HepG2 (cell line): Measurements from ENCODE around the gene POLR2J. TPM values are rescaled to one million over a fixed set of nuclear protein-coding genes. Genes with fewer than 3 reads are reported as not detected.
A peak's percentile ranks its signal among the peaks of the same experiment; 100 is the strongest.

Source experiments
- CREB3 ChIP-seq: sonication (generic); formaldehyde crosslinking; IDR thresholded peaks from 2 replicates; pipeline ENCODE4 v1.5.0; 2020; ENCODE audit warnings: missing genetic modification reagents
- CTCF ChIP-seq: sonication (generic); formaldehyde crosslinking; IDR thresholded peaks from 2 replicates; pipeline ENCODE4 v1.5.0; 2020; ENCODE audit warnings: mild to moderate bottlenecking, missing genetic modification reagents, moderate library complexity
- EP300 ChIP-seq, 3 experiments: sonication (generic) in 1 of 3; formaldehyde crosslinking in 1 of 3; IDR thresholded peaks; 2 replicates each; pipeline versions ENCODE4 v1.5.1 to v1.6.1; 2011 to 2020; ENCODE audit warnings: low read depth in 2 of 3, low read length in 2 of 3, borderline replicate concordance in 1 of 3, improper control_type of control experiment in 1 of 3, mild to moderate bottlenecking in 1 of 3, missing genetic modification reagents in 1 of 3, moderate library complexity in 1 of 3
- ETV6 ChIP-seq: sonication (generic); formaldehyde crosslinking; conservative IDR thresholded peaks from 2 replicates; pipeline ENCODE4 v1.4.0; 2020; ENCODE audit warnings: missing genetic modification reagents
- HIVEP1 ChIP-seq: sonication (generic); formaldehyde crosslinking; IDR thresholded peaks from 2 replicates; pipeline ENCODE4 v1.4.0; 2020; ENCODE audit warnings: mild to moderate bottlenecking, missing genetic modification reagents
- HMGXB4 ChIP-seq, 2 experiments: sonication (generic) in 1 of 2; formaldehyde crosslinking in 1 of 2; IDR thresholded peaks; 2 replicates each; pipeline versions ENCODE4 v1.4.0 to v1.6.1; 2018 to 2020; ENCODE audit warnings: missing genetic modification reagents in 2 of 2, borderline replicate concordance in 1 of 2, low read depth in 1 of 2, mild to moderate bottlenecking in 1 of 2, missing biosample characterization in 1 of 2
- PATZ1 ChIP-seq: sonication (generic); formaldehyde crosslinking; IDR thresholded peaks from 2 replicates; pipeline ENCODE4 v1.4.0; 2020; ENCODE audit warnings: missing genetic modification reagents
- WIZ ChIP-seq: sonication (generic); formaldehyde crosslinking; IDR thresholded peaks from 2 replicates; pipeline ENCODE4 v1.5.1; 2020; ENCODE audit warnings: mild to moderate bottlenecking, missing genetic modification reagents
- ZHX1 ChIP-seq: sonication (generic); formaldehyde crosslinking; IDR thresholded peaks from 2 replicates; pipeline ENCODE4 v1.8.1; 2022; ENCODE audit warnings: low read depth, mild to moderate bottlenecking, missing genetic modification reagents
- ZNF142 ChIP-seq: sonication (generic); formaldehyde crosslinking; IDR thresholded peaks from 2 replicates; pipeline ENCODE4 v1.4.0; 2020; ENCODE audit warnings: missing genetic modification reagents
- polyA plus RNA-seq, 8 experiments: library from polyadenylated mRNA; depleted of rRNA in 3 of 8; stranded (reverse) in 7 of 8; unstranded in 1 of 8; fragments of >200 nt; fragmentation: Illumina TruSeq in 4 of 8; extraction: Trizol in 4 of 8; gene quantifications; 2 replicates each; pipeline versions ENCODE4 v1.2.1 to v1.2.3, GENCODE V29; 2011 to 2016; ENCODE audit warnings: low read depth in 4 of 8, missing spikeins in 1 of 8, mixed read lengths in 1 of 8; ENCODE audit not compliant: insufficient read depth in 1 of 8
- total RNA-seq, 5 experiments: library from RNA; depleted of rRNA; stranded (reverse); fragments of >200 nt; fragmentation: Illumina TruSeq; extraction: Trizol; gene quantifications; 2 replicates each; pipeline ENCODE4 v1.2.3, GENCODE V29; 2016; ENCODE audit warnings: low read depth in 1 of 5

POLR2J gene
- total and polyA plus RNA-seq, 2 of the 13 experiments (the other 11 are each of a cell fraction or from before 2014, with no cell fraction given) = 41.2 to 71.4 TPM

GRCh38 chr7:102464577-102465280 is 14.0 kb downstream of the POLR2J start, which contains the start of the genes ALKBH4 and LRWD1 (continued):
- TF ChIP-seq EP300 (IDR thresholded peaks at IDR 0.05; ENCODE audit: low read depth in 2 of 2, low read length in 2 of 2) (no peak), EP300 (CRISPR knock-in tag; IDR thresholded peaks at IDR 0.05; ENCODE audit: borderline replicate concordance) (no peak), PATZ1 (peak; percentile 63), WIZ (peak; percentile 44; the same call in 1 of the 2 replicates), ZHX1 (CRISPR knock-in tag) (peak; percentile 64; the same call in 1 of the 2 replicates), ETV6 (peak; percentile 72; the same call in 1 of the 2 replicates), HIVEP1 (CRISPR knock-in tag) (no peak), CREB3 (CRISPR knock-in tag) (no peak), ZNF142 (CRISPR knock-in tag) (no peak), CTCF (CRISPR knock-in tag) (peak; percentile 55), HMGXB4 (CRISPR knock-in tag; IDR thresholded peaks at IDR 0.05; ENCODE audit: borderline replicate concordance in 1 of 2, low read depth in 1 of 2) (peak; percentile 72 to 73; a peak in 3 of 4 replicates)
